Type B pancreatic cell (in vitro differentiated cells): ENCODE data around the gene BOC. TPM values are rescaled to one million over a fixed set of nuclear protein-coding genes. Genes with fewer than 3 reads are reported as not detected.
"Not testable (repeated sequence)": the region's sequence is repeated elsewhere in the genome, so short reads cannot be mapped to it uniquely, and the experiment has no call there.

ENCODE experiments used
- DNase-seq: peaks from one replicate; pipeline ENCODE4 v3.0.0; 2021; ENCODE audit warnings: mixed read lengths; ENCODE audit not compliant: unreplicated experiment; ENCODE audit errors: extremely low spot score
- H3K27ac Mint-ChIP-seq: 2 replicates; pipeline ENCODE4 v1.8.0; 2021; ENCODE audit warnings: mild to moderate bottlenecking, mixed read lengths
- H3K27me3 Mint-ChIP-seq: 2 replicates; pipeline ENCODE4 v1.8.0; 2021; ENCODE audit warnings: mixed read lengths
- H3K36me3 Mint-ChIP-seq: 2 replicates; pipeline ENCODE4 v1.8.0; 2021; ENCODE audit warnings: mixed read lengths
- H3K4me1 Mint-ChIP-seq: one replicate; pipeline ENCODE4 v1.8.0; 2021; ENCODE audit warnings: mixed read lengths; ENCODE audit not compliant: unreplicated experiment
- H3K4me3 Mint-ChIP-seq: 2 replicates; pipeline ENCODE4 v1.8.0; 2021; ENCODE audit warnings: mild to moderate bottlenecking, mixed read lengths
- H3K9me3 Mint-ChIP-seq: 2 replicates; pipeline ENCODE4 v1.8.0; 2021; ENCODE audit warnings: mixed read lengths
- CTCF ChIP-seq: fragments of 200-600 bp; sonication (generic); conservative IDR thresholded peaks from 2 replicates; pipeline ENCODE4 v1.5.0; 2021; ENCODE audit warnings: antibody characterized with exemption, mild to moderate bottlenecking
- total RNA-seq: library from RNA; stranded (reverse); gene quantifications from 2 replicates; pipeline ENCODE4 v1.2.1, GENCODE V29; 2021; ENCODE audit warnings: low replicate concordance

The BOC gene
- total RNA-seq, 1 donor from 2014 or later, result 219 TPM

- H3K27ac Mint-ChIP-seq, result no peak overlapping the region
- H3K36me3 Mint-ChIP-seq, result peaks cover 11% of the 10 kb centered on the region
- peak; percentile 71 for DNase-seq
- no peaks in the 10 kb centered on the region for H3K9me3 Mint-ChIP-seq
- no peak overlapping the region for H3K4me3 Mint-ChIP-seq
- H3K27me3 Mint-ChIP-seq, result no peaks in the 10 kb centered on the region
- H3K4me1 Mint-ChIP-seq, result peaks cover 49% of the 10 kb centered on the region
- TF ChIP-seq CTCF, result no peak
Measured at GRCh38 chr3:113166719-113167492, 44.5 kb upstream of the BOC start.

- H3K36me3 Mint-ChIP-seq, result peaks cover 11% of the 10 kb centered on the region
- H3K9me3 Mint-ChIP-seq, result no peaks in the 10 kb centered on the region
- H3K27ac Mint-ChIP-seq, result no peak overlapping the region
- no peak overlapping the region for H3K4me3 Mint-ChIP-seq
- no peaks in the 10 kb centered on the region for H3K27me3 Mint-ChIP-seq
- H3K4me1 Mint-ChIP-seq, result peaks cover 48% of the 10 kb centered on the region
- DNase-seq, result no peak
- TF ChIP-seq CTCF, result no peak
Measured at GRCh38 chr3:113167825-113168801, 43.2 kb upstream of the BOC start.

- Mint-ChIP-seq H3K4me3 (no peak overlapping the region), H3K9me3 (no peaks in the 10 kb centered on the region), H3K36me3 (peaks cover 8% of the 10 kb centered on the region), H3K27ac (peak overlapping the region; percentile 47), H3K4me1 (peaks cover 44% of the 10 kb centered on the region), H3K27me3 (no peaks in the 10 kb centered on the region)
- DNase-seq, result no peak
- peak; percentile 40 for TF ChIP-seq CTCF
Measured at GRCh38 chr3:113169891-113170452, 41.4 kb upstream of the BOC start.

GRCh38 chr3:113170771-113171170 is 40.6 kb upstream of the BOC start:
- Mint-ChIP-seq H3K9me3 (no peaks in the 10 kb centered on the region), H3K27ac (no peak overlapping the region), H3K4me3 (no peak overlapping the region), H3K36me3 (peaks cover 8% of the 10 kb centered on the region), H3K27me3 (no peaks in the 10 kb centered on the region), H3K4me1 (peaks cover 42% of the 10 kb centered on the region)
- DNase-seq, result no peak
- no peak for TF ChIP-seq CTCF

GRCh38 chr3:113171675-113172300 is 39.6 kb upstream of the BOC start:
- not testable (repeated sequence) for H3K9me3 Mint-ChIP-seq, H3K27ac Mint-ChIP-seq, H3K27me3 Mint-ChIP-seq, H3K36me3 Mint-ChIP-seq, DNase-seq, H3K4me3 Mint-ChIP-seq
- H3K4me1 Mint-ChIP-seq, result peaks cover 34% of the 10 kb centered on the region
